HG03159 (cell line): Measurements from ENCODE around the gene NUTM1.
"Not testable (repeated sequence)": the region's sequence is repeated elsewhere in the genome, so short reads cannot be mapped to it uniquely, and the experiment has no call there.

Experiments used
- ATAC-seq: cut with Tn5 transposase; IDR thresholded peaks from one replicate; pipeline ENCODE4 v1.9.1; 2021; ENCODE audit warnings: mild to moderate bottlenecking, moderate library complexity; ENCODE audit not compliant: unreplicated experiment

NUTM1 gene

DNA sequence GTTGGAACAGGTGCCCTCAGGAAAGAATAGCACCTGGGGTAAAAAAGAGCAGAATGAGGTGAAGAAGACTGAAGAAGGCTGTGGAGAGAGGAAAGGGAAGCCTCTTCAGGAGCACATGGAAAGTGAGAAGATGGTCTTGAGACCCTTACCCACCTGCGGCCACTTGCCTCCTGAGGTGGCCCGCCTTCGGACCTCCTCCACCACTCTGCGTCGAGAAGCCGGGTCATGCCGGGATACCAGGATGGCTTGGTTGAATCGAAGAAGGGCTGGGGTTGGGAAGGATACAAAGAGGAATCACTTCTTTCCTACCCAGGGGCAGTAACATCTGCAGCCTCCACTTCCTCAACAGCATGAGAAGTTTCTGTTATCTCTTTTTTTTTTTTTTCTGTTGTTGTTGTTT lies 20.9 kb downstream of the NUTM1 start:
- no peak for ATAC-seq

DNA sequence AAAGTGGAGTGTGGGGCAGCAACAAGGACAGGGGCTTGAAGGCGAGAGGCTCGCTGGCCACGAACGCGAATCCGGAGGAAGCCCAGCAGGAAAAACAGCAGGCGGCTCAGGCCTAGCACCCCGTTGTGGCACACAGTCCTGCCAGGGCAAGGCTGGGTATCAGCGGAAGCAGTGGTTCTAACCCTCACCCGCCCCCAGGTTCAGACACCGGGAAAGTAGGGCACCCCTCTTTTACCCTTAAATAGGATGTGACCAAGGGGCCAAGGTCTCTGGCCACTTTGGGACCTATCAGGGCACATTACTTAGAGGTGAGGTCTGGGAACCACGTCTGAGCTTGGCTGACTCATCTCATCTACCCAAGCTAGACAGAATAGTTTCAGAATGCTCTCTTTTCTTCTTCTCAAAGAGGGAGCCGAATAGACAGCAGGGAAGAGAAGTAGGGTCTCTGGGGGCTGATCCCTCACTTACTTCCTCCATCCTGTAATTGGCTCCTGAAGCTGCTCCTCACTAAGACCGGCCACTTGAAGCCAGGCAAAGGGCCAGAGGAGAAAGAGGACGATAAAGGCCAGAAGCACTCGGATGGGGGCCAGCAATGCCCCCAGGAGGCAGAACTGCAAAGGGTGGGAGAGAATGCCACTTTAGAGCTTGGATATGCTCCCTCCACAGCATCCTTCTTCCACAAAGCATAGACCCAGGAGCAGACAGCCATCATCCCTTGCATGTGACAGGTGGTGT lies 22.1 kb downstream of the NUTM1 start:
- no peak for ATAC-seq

DNA sequence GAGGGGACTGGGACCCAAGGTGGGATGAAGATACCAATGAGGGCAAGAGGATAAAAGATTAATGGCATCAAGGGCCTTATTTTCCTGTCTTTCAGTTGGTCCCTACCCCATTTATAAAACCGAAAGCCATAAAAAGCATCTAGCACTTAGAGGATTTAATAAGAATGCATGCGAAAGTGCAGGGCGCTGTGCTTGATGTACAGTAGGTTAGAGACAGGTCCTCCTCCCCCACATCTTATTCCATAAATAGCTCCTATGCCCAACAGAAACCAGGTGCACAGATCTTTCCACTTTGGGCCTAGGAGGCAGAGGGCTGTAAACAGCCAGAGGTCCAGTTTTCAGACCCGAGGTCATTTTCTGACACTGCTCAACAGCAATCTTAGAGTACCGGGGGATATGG lies 22.7 kb downstream of the NUTM1 start:
- no peak for ATAC-seq

DNA sequence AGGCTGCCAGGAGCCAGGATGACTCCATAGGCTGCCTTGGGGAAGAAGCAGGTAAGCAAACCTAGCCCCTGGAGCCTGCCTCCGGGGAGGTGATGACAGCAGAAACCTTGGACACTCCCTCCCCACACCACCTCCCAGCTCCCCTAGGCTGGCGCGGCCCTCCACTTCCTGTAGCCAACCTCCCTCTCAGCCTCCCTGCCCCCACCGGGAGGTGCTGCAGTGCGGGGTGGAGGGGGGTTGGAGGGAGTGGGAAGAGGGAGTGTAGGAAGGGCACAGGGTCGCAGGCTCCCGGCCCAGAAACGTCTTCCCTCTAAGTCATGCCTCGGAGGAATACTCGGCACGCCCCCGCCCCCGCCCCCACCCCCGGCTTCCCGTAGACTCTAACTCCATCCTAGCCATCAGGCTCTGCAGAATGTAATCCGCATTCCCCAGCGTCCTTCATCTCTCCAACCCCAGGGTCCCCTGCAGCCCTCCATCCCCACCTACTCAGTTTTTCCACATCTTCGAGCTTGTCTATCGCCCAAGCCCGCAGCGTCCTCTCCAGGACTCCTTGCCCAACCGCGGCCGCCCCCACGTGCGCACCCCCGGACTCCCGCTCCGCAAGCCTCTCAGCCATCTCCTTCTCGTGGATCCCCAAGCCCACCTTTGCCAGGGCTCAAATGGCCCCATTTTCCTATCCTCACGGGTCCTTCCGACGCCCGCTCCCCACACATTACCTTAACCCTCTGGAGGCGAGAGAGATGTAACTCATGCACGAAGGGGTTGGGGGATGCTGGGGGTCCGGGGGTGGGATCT lies 23.4 kb downstream of the NUTM1 start:
- peak; percentile 5 for ATAC-seq

DNA sequence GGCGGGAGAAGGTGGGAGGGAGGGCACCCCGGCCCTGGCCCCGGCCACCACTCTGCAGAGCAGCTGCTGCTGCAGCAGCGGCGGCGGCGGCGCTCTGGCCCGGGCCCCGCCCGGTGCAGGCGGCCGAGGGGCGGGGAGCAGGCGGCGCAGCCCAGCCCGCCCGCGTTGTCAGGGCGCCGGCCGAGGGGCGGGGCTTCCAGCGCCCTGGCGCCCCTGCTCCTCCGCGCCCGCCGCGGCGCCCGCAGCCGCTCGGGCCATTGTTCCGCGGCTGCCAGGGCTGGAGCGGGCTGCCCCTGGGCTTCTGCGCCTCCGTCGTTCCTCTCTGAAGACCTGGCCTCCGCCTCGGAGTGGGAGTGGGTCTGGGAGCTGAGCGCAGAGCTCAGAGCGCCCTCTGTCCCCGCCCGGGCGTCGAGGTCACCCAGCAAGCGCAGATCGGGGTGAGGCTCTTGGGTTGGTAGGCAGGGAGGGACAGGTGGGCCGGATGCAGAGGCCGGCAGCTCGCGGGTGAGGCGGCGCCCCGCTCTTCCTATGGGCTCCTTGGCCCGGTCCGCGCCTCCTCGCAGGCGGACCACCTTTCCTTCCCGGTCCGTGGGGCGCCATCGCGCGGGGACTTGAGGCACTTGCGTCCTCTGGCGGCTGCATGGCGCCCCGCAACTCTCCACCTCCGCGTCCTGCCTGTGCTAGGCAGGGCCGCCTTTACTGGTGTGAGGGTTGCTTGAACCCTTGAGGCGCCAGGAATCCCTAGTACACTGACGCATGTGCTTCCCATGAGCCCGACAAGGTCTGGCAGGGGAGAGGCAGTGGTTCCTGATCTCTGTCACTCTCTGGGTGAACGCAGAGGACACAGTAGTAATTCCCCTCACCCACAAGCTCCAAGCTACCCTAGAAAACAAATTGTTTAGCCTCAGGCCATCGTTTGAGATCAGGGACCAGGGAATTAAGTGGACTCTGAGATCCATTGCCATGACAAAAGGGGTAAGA lies 24.3 kb downstream of the NUTM1 start, which contains the start of gene LPCAT4:
TSS of gene LPCAT4 (minus strand) at position 96 of the 981 bp plus-strand sequence. CDS start 96 bp downstream, outside the sequence.
- peak; percentile 78 for ATAC-seq

DNA sequence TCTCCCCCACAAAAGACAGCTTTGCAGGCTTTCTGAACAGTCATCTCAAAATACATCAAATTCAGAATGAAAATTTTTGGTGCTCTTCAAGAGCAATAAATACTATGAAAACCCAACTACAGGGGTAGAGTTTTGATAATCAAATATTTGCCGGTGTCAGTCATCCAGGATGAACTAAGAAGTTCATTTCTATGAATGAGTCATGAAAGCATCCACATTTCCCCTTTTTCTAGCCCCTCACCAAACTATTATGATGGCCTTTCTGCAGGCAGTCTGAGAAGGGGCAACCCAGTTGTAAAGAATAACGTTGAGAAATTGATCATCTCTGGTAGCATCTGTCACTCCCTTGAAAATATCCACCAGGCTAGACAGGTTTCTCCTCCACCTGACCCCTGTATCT lies 27.0 kb downstream of the NUTM1 start:
- ATAC-seq: no peak

DNA sequence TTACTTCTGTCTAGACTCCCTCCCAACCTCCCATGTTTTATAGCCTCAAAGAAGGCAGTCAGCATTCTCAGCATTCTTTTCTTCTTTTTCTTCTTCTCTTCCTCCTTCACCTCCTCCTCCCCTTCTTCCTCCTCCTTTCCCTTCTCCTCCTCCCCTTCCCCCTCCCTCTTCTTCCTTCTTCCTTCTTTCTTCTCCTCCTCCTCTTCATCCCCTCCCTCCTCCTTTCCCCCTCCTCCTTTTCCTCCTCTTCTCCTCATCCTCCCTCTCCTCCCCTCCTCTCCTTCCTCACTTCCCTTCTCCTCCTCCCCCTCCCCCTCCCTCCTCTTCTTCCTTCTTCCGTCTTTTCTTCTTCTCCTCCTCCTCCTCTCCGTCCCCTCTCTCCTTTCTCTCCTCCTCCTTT lies 27.5 kb downstream of the NUTM1 start:
- no peak for ATAC-seq

DNA sequence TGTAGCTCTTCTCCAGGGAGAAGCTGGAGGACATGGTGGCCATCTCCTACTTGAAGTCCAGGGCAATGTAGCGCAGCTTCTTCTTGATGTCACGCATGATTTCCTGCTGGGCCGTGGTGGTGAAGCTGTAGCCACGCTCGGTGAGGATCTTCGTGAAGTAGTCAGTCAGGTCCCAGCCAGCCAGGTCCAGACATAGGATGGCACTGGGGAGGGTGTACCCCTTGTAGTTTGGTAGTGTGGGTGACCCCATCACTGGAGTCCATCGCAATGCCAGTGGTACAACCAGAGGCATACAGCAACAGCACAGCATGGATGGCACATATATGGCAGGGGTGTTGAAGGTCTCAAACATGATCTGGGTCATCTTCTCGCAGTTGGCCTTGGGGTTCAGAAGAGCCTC lies 30.8 kb downstream of the NUTM1 start:
- no peak for ATAC-seq

DNA sequence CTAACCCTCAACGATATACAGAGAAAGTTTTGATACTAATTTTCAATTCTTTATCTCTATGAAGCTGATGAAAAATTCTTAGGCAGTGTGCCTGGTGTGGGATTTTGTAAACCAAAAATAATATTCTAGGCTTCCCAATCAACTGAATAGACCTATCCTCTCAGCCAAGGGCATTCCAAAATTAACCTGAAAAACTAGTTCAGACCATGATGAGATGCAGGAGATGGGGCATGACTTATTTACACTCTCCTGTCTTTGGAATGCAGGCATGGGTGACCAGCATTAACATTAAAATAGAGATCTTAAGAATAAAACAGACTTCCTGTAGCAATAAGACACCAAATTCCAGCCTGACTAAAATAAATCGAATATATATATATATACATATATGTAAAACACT lies 31.7 kb downstream of the NUTM1 start:
- ATAC-seq: no peak

DNA sequence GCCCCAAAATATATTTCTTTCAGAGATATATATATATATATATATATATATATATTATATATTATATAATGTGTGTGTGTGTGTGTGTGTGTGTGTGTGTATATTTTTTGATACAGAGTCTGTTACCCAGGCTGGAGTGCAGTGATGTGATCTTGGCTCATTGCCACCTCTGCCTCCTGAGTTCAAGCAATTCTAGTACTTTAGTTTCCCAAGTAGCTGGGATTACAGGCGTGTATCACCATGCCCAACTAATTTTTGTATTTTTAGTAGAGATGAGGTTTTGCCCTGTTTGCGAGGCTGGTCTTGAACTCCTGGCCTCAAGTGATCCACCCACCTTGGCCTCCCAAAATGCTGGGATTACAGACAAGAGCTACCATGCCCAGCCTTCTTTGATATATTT lies 32.4 kb downstream of the NUTM1 start:
- ATAC-seq: not testable (repeated sequence)

DNA sequence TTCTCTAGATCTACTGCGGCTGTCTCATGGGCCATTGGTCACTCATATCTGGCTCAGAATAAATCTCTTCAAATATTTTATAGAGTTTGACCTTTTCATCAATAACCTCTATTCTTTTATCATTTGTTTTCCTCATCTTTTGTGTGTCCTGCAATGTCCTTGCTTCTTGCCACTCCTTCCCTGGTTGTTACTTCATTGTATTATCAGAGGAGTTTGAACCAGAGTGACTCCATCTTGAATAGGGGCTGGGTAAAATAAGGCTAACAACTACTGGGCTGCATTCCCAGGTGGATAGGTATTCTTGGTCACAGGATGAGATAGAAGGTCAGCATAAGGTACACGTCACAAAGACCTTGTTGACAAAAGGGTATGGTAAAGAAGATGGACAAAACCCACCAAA lies 33.7 kb downstream of the NUTM1 start:
- no peak for ATAC-seq

DNA sequence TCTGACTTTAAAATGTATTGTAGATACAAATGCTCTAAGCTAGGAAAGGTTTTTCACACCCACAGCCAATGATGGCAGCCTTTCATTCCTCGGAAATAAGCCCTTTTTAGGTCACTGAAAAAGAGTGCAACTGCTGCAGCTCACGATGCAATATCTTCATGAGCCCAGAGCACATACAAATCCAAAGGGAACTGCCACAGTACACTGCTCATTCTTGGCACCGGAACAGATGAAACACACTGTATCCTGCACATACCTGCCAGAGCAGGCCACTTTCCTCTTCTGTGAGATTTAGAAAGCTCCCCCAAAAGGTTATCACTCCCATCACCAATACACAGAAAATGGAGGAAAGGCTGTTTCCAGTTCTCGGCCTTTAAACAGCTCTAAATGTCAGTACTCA lies 37.4 kb downstream of the NUTM1 start:
- not testable (repeated sequence) for ATAC-seq

DNA sequence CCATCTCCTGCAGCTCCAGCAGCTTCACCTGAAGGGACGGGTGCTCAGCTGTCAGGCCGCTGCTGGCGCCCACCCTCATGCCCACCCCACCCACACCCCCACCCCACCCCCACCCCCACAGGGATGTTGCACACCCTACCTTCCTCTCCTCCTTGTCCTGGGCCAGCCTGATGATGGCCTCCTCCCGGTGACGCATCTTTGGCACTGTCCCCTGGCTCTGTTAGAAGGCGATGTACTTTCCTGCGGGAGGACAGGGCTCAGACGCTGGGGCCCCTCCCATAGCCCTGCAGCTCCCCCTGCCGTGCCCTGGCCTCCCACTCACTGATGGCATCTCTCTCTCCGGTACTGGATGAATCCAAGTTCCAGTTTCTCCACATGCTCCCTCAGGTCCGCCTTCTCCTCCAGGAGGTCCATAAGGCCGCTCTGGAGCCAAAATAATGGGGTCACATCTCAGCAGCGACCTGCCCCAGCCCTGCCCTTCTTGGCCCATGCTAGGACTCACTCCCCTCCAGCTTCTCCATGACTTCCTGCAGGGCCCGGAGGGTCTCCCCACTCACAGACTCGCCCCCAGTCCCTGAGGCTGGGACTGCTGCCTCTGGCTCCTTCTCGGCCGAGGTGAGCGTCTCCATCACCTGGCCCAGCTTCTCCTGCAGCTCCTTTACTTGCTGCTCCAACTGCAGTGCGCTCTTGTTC lies 38.9 kb downstream of the NUTM1 start:
- ATAC-seq: not testable (repeated sequence)

DNA sequence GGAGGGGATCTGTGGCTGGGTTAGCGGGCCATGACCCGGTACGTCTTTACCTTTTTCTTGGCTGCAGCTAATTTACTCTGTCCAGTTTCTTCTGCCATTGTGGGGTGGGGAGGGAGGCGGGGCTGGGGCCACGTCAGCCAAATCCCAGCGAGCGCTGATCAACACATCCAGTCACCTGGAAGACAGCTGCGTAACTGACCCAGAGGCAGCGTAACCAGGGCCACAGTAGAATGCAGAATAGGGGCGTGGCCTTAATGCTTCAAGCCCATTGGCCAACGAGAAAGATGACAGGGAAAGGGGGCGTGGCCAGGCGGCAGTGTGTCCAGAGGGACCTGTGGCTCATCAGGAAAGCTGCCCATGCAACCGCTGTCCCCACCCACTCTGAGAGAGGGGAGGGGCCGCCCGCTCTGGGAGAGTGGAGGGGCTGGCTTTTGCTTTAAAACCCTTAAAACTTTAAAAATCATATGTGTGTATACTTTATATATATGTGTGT lies 46.5 kb downstream of the NUTM1 start:
- ATAC-seq: not testable (repeated sequence)

DNA sequence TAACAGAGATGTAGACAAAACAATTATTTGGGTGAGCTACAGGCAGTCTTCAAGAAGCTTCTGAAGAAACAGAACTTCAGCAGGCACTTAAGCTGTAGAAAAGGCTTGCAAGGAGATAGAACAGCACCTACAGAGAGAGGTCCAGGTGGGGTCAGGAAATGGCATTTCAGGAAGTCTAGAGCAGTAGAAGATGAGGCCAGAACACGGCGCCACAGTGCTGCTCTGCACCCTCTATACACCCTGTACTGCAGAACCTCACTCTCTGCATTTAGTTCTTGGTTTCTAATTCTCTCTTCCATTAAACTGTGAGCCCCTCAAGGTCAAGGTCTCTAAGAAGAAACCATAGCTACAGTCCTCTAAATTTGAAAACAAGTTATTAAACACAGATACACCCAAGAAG lies 49.9 kb downstream of the NUTM1 start:
- ATAC-seq: not testable (repeated sequence)

DNA sequence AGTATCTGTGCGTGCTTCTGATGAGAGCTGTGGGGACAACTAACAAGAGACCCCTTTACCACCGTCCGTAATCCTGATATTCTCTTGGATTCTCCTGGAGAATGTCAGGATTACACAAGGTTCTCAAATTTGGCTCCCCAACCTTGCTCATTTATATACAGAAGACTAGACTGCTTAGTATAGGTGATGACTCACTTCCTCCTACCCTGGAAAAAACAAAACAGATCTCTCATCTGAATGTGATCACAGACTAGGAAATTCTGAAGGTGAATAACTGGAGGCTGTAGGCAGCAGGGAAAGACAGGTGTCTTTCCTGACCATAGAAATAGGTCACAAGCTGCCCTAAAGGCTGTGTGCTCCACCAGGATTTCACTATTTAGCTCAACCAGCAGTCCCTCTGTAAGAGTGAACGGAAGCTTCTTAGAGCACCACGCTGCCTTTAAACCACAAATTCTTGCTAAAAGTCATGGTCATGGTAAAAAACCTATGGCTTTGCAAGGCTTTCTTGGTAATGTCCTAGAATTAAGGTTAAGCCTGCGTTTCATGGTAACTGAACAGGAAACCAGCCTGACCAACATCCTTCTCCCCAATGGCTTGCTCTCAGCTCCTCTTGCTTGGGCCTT lies 54.6 kb downstream of the NUTM1 start:
- ATAC-seq: not testable (repeated sequence)

DNA sequence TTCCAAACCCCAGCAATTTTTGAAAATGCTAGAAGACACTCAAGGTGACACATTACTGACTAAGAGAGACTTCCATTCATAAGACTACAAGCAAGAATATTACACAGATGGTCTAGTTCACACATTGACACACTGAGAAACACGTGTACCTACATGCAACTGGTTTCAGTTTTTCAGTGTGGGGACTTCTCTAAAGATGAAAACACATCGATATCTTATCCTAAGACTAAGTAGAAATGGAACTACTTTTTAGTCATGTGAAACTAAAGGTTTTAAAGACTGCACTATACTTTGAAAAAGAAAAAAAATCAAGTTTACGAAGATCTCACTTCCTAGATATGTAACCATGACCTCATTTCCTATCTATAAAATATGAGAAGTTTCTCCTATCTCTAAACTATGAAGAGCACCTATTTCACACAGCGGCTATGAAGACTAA lies 60.1 kb downstream of the NUTM1 start:
- ATAC-seq: peak; percentile 59

DNA sequence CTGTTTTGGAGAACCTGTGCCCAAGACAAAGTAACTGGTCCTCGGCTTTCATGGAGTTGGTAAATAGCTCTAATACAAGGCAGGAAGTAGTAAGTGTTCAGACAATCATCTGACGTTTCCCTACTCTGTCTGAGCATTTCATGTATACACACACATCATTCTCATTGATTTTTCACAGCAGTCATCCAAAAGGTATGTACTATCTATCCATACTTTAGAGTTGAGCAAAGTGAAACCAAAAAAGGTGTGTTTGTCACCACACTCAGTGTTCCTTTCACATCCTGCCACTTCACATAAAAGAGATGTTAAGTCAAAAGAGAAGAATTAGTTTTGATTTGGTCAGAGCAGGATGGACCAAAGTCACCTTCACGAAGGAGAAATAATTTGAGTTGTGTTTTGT lies 60.8 kb downstream of the NUTM1 start:
- peak; percentile 45 for ATAC-seq
